ENCODE data around the gene PTPRD. TPM values are rescaled to one million over a fixed set of nuclear protein-coding genes. Genes with fewer than 3 reads are reported as not detected.

Gene PTPRD
- total RNA-seq, 1 experiment from 2014 or later = 69.6 TPM

GRCh38 chr9:9752722-9753121 lies 860.1 kb downstream of the PTPRD start:
- ATAC-seq (no peak), DNase-seq (ENCODE audit: low spot score) (no peak)
- ChIA-PET POLR2A (no interaction called here), CTCF (interaction anchor here (0.6 to 1.6 kb wide), 2 partner anchors 190 to 352 kb away, joined by 3 to 5 read pairs; no protein-coding TSS in a partner anchor)
- peaks cover 6% of the 10 kb centered on the region; the same call in 1 of the 2 replicates for H3K4me1 Mint-ChIP-seq
- H3K4me3 Mint-ChIP-seq = no peak overlapping the region
- no peaks in the 10 kb centered on the region for H3K36me3 Mint-ChIP-seq
- TF ChIP-seq ATF6 (CRISPR knock-in tag; IDR thresholded peaks at IDR 0.05) (no peak), CREB1 (CRISPR knock-in tag; IDR thresholded peaks at IDR 0.05) (no peak), ZNF416 (CRISPR knock-in tag; IDR thresholded peaks at IDR 0.05) (no peak), SMAD4 (CRISPR knock-in tag; IDR thresholded peaks at IDR 0.05) (no peak), TEAD1 (CRISPR knock-in tag; IDR thresholded peaks at IDR 0.05) (no peak), PRRX2 (CRISPR knock-in tag; IDR thresholded peaks at IDR 0.05) (no peak), FOXK1 (CRISPR knock-in tag; IDR thresholded peaks at IDR 0.05) (no peak), NR3C1 (CRISPR knock-in tag; conservative IDR thresholded peaks at IDR 0.05; ENCODE audit: low read depth) (no peak), OVOL2 (CRISPR knock-in tag; IDR thresholded peaks at IDR 0.05; ENCODE audit: borderline replicate concordance) (no peak), E2F4 (CRISPR knock-in tag; IDR thresholded peaks at IDR 0.05; ENCODE audit: borderline replicate concordance, low read depth) (no peak)
- H3K9me3 Mint-ChIP-seq = no peaks in the 10 kb centered on the region
- H3K27me3 Mint-ChIP-seq (ENCODE audit: low read depth) = no peaks in the 10 kb centered on the region
- H3K27ac Mint-ChIP-seq = no peak overlapping the region

GRCh38 chr9:9751996-9752395 lies 860.8 kb downstream of the PTPRD start:
- CTCF ChIA-PET = no interaction called here
- H3K27me3 Mint-ChIP-seq (ENCODE audit: low read depth) = no peaks in the 10 kb centered on the region
- TF ChIP-seq FOXP4 (CRISPR knock-in tag; IDR thresholded peaks at IDR 0.05) = no peak
- no peak for TF ChIP-seq CTCF (IDR thresholded peaks at IDR 0.05)
- no peak for TF ChIP-seq AR (CRISPR knock-in tag; IDR thresholded peaks at IDR 0.05)
- TF ChIP-seq ZNF138 (CRISPR knock-in tag; conservative IDR thresholded peaks at IDR 0.05) = no peak
- no peak for TF ChIP-seq TP53 (CRISPR knock-in tag; IDR thresholded peaks at IDR 0.05)
- TF ChIP-seq ARID4B (CRISPR knock-in tag; IDR thresholded peaks at IDR 0.05; ENCODE audit: borderline replicate concordance) = no peak
- DNase-seq (ENCODE audit: low spot score) (no peak), ATAC-seq (no peak)
- H3K4me3 Mint-ChIP-seq = no peak overlapping the region
- H3K27ac Mint-ChIP-seq = no peak overlapping the region
- POLR2A ChIA-PET = no interaction called here
- no peaks in the 10 kb centered on the region for H3K36me3 Mint-ChIP-seq
- H3K9me3 Mint-ChIP-seq = no peaks in the 10 kb centered on the region
- H3K4me1 Mint-ChIP-seq = peaks cover 9% of the 10 kb centered on the region
